HG03039 (cell line): ENCODE measurements around the gene KIF1A.

Source experiments
- ATAC-seq: cut with Tn5 transposase; IDR thresholded peaks from one replicate; pipeline ENCODE4 v1.9.1; 2021; ENCODE audit warnings: mild to moderate bottlenecking, moderate library complexity; ENCODE audit not compliant: unreplicated experiment

Gene KIF1A

DNA sequence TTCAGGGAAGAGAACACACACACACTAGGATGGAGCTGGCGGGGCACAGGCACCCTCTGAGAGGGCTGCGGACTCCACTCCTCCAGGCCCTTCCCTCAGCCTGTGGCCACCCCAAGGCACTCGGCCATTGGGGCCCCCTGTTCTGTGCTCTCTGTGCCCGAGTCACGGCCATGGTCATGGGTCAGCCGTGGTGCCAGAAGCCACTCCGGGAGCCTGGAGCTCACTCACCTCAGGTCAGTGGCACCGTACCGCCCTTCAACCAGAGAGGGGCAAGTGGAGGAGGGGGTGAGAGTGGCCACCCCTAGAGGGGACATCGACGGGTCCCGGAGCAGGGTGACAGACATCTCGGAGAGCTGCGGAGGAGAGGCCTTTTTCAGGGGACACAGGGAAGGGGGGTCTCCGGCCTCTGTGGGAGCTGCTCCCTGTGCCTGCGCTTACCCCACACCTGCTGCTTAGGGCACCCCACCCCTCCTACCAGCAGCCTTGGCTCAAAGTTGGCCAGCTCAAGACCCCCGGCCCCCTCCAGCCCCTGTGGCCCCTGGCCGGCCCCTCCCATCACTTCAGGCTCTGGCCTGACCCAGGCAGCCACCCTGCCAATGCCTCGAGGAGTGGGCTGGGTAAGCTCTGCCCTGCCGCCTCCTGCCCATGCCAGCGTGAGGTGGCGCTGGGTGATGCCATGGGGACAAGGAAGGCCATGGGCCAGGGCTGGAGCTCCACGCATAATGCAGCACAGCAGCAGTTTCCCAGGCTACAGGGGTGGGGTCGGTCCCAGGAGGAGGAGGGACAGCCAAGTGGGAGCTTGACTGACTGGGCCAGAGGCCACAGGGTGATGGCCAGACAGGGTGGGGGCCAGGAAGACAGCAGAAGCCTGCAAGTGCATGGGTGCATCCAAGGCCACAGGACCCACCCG lies 99.1 kb downstream of the KIF1A start:
- ATAC-seq: no peak

DNA sequence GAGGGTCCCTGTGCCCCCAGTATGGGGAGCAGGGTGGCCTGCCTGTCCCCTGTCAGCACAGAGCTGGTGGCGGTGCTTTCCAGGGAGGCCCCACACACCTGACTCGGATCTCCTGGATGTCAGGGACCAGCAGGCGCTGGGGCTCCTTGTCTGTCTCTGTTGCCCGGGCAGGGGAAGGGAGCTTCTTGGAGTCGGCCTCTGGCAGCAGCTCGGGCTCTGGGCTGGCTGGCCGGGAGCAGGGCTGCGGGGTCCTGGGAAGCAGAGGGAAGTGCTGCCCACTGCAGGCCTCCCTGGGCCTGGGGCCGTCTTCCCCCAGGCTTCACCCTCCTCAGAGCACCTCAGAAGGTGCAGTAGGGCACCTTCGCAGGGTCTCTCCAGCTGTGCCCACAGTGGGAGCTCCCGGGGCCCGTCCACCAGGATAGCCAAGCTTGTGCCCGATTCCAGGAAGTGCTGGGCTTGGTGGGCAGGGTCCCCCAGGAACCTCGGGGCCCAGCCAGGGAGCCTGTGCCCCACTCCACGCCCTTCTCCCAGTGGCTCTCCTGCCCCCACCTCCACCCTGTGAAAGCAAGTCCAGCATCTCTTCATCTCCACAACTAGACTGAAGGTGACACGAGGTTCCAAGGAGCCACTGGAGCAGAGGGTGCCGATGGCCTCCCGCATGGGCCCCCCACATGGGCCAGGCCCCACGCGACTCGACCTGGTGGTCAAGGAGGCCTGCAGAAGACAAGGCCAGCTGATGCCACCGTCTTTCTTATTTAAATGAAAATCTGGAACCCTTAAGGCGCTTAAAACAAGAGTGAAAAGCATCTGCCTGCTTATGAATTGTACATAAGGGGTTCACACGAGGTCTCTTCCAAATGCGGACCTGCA lies 100.1 kb downstream of the KIF1A start:
- no peak for ATAC-seq

DNA sequence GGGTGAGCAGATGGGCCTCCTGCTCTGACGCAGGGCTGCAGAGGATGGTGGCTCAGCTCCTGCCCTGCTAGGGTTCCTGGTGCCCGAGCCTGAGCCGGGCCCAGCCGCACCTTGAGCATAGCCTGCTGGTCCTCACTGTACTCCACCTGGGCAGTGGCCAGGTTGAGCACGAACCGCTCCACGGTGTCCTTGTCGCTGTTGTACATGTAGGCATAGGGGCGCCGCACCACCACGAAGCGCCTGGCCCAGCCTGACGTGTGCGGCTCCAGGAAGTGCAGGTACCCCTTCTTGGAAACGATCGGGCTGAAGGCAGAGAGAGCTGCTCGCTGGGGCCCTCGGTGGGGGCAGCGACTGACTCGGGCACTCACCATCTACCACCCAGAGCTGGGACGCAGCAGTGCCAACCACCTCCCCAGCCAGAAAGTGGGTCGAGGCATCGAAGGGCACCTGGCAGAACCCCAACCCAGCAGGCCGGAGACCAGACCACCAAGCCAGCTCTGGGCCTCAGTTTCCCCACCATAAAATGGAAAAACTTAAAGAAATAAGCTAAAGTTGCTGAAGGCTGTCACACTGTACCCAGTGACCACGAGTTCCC lies 101.0 kb downstream of the KIF1A start:
- ATAC-seq: no peak

DNA sequence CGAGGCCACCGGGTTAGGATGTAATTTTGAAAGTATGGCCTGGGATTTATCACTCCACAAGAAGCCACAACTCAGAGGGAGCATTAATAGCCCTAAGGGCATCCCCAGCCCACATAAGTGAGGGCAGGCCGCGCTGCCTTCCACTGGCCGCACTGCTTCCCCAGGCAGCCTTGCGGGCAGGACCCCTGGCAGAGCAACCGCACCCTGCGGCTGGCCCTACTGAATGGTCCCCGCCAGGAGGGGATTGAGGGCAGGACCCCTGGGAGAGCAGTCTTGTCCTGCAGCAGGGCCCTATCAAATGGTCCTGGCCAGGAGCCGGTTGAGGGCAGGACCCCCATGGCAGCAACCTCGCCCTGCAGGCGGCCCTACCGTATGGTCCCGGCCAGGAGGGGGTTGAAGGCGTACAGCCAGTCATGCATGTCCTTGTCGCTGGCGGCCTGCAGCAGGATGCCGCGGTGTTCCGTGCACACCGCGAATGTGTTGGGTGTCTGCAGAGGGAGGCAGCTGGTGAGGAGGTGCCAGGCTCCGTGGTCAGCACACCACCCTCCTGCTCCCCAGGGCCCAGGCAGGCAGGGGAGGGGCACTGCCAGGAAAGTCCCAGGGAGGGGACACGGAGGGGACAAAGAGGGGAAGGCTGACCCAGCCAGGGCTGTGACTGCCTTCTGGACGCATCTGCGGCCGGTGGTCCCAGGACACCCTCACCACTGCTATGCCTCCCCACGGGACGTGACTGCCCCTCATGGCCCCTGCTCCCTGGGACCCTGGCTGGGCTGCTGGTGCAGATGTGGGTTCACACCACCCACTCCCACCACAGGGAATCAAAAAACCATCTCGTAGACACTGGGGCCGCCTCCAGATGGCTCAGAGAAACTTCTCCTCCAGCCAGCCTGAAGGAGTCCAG lies 102.1 kb downstream of the KIF1A start:
- no peak for ATAC-seq

DNA sequence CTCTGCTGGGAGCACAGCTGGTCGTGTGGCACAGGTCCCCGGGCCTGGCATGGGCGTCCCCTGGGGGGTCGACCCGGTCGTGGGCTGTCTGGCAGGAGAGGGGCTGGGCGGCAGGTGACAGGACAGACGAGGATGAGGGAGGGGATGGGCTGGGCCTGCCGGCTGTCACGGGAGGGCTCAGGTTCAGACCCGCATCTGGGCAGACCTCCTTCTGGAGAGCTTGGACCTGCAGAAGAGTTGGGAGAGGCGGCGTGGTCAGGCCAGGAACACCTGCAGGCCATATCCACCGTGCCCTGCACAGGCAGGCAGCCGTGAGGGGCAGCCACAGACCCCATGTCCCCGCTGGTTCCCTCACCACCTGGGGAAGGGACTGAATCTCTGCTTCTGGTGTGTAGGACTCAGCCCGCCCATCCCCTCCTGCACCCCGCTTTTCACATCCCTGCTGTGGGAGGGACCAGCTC lies 102.8 kb downstream of the KIF1A start:
- ATAC-seq: no peak

DNA sequence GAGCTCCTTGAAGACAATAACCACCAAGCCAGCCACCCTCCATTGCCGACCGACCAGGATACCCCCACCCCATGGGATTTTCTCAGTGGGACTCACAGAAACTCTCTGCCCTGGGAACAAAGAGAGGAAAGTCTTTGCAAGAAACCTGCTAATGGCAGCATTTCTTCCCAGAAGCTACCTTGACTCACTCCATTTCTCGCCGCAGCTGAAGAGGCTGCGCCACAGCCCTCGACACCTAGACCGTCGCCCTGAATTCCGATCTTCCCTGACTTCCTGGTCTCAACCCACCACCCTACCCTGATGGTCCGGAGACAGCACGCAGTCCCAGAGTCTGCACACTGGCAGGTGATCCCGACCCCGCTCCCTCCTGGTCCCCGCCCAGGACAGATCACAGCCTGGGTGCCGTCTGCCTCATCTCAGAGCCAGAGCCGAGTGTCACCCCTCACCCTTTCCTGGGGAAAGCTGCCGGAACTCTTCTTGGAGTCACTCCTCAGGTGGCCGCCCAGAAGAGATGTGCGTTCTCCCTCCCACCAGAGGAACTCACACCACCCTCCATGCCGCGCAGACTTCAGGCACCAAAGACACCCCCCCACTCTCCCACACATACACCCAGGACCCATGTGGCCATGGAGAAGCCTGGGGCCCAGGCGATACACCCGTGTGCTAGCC lies 103.8 kb downstream of the KIF1A start:
- ATAC-seq: no peak

DNA sequence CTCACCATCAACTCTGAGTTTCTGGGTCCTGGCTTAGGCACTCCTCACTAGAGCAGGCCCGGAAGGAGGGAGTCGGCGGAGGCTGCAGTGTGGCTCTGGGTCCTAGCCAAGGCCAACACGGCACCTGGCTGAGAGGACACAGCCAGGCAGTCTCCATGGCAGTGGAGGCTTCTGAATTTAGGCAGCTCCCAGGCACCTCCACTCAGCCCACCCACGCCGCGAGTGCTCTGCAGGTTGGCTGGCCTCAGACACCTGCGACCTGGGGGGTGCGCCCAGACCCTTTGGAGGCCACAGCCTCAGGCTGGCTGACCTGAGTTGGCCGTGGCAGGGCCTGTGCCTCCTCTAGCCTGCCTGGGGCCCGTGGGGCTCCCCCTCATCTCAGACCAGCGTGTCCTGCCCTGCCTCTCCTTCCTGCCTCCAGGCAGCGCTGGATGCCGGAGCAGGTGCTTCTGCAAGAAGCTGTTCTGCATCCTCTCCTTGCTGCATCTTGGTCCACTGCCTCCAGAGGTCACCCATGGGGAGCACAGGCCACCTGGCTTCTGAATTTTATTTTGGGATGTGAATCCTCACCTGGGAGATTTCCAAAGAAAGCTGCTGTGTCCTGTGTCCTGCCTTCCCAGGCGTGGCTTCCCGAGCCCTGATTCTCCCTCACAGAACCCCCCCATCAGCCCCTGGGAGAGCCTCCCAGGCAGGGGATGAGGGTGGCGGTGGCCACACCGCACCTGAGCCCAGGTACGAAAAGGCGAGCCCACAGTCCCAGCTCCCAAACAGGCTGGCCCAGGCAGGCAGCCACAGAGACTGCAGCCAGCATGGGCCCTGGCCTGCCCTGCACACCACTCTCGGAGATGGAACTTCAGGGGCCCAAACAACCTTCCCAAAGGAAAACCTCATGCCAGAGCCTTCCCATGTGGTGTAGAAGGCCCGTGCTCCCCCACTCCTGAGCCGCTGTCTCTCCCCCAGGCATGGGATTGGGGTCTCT lies 105.0 kb downstream of the KIF1A start:
- ATAC-seq: no peak

DNA sequence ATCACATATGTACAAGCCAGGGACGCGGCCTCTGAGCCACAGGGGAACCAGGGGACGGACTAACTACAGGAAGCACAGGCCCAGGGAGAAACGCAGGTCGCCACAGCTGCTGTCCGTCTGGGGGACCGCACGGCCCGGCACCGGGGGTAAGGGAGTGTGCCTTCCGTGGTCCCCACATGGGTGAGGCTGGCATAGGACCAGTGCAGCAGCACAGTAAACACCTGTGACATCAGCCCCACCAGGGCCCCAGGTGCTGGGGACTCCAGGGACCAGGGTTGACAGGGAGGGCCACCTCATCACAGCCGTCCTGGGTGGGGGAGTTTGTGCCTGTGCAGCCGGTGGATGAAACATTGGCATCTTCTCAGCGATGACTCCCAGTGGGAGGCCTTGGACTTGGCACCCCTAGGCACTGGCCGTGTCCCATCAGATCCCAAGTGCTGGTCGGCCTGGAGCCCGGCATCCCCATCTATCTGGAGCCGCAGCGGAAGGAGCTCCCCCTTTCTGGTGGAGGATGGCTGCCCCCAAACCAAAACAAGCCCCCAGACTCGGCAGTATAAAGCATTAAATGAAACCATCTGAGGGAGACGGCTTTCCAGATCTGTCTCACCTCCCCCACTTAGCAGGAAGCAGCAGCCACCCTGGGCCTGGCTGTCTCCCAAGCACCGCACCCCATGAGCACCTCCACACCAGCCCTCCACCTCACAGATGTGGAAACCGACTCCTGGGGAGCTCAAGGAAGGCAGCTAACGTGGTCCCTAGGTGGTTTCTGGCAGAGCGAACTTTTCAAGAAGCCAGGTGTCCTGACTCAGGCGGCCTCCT lies 105.9 kb downstream of the KIF1A start:
- ATAC-seq: no peak

DNA sequence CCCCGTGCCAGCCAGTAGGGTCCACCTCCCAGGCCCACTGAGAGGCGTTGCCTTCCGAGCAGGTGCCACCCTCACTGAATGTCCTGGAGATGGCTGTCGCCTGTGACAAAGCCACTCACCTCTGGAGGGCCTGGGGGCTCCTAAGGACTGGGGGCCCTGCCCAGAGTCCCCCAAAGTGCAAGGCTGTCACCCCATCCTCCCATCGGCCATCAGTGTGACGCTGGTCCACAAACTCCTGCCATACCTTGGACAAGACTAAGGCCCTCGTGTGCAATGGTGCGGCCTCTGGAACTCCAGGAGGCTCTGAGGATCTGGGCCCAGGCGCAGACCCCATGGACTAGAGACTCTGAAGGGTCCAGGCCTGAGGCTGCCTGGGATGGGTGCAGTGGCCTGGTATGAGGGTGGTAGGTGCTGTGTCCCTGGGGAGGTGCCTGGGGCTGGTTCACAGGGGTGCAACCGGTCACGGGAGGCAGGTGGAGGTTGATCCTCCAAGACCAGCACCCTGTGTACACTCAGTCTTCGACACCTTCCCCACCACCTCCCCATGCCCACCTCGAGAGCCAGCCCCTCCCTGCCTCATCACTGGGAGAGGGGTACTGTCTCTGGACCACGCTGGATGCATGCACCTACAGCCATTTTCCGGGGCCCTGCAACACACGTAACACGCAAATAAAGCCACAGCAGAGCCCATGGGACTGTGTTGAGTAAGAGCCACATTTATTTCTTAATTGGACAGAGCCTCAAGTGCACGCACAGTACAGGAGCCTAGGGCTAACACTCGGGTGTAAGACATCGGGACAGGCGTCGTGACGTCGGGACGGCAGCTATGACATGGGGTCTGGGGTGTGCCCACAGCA lies 106.7 kb downstream of the KIF1A start:
- no peak for ATAC-seq

DNA sequence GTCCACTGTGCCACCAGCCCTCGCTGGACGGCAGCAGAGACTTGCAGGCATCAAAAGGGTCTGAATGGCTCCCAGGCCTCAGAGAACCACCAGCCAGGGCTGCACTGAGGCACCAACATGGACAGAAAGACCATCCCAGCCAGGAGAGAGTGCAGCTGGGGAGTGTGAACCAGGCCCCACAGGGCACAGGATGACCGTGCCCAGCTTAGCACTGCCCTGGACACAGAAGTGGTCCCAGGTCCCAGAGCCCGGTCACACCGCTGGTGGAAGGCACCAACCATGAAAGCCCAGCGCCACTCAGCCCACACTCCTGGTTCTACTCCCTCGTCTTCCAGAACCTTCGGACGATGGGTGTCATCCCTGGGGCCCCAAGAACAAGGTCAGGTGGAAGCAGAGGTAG lies 107.9 kb downstream of the KIF1A start:
- no peak for ATAC-seq

DNA sequence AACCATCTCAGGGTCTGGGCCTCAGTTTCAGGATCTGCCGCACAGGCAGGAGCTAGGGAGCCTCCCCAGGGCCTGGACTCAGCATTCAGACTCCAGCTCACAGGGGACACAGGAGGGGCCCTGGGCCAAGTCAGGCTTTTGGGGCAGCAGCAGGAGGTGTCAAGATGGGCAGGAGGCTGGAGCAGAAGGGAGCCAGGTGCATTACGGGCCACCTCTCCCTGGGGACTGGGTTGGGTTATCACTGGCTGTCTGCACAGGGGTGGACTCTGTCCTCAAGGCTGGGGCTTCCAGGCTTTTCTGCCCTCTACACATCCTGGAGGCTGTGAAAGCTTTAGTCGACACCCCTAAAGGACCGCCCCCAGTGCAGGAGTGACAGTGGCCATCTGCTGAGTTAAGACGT lies 108.3 kb downstream of the KIF1A start:
- ATAC-seq: no peak

DNA sequence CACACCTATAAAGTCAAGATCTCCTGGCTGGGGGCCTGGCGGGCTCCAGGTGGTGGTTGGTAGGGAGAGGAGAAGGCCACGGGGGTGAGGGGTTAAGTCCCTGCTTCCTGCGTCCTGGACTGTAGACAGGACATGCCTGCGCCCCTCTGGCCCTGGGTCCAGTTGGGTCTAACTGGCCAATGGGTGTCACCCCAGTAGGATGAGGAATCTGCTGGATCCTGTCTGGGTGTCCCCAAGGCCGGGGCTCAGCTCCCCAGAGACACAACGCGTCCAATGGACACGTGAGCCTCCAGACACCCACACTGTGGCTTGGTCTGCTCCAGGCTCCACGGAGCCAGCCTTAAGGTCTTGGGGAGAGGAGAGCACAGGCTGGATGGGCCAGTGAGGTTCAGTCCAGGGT lies 108.7 kb downstream of the KIF1A start:
- ATAC-seq: no peak

DNA sequence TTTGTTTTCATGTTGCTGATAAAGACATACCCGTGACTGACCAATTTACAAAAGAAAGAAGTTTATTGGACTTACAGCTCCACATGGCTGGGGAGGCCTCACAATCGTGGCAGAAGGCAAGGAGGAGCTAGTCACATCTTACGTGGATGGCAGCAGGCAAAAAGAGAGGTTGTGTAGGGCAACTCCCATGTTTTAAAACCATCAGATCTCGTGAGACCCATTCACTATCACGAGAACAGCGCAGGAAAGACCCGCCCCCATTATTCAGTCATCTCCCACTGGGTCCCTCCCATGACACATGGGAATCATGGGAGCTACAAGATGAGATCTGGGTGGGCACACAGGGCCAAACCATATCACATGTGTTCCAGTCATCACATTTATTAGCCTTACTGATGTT lies 111.6 kb downstream of the KIF1A start:
- no peak for ATAC-seq

DNA sequence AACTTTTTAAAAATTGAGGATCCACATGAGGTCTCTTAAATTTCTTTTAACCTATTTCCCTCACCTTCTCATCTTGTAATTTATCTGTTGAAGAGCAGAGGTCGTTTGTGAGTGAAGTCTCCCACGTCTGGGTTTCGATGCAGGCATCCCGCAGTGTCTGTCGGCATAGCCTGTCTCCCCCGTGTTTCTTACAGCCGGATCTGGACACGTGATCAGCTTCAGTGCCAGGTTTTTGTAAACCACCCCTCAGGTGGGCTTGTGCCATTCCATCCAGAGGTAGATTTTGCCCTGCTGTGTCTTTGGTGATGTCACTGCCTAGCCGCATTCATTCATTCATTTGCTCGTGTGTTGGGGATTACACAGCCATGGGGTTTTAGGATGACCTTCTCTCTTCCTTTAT lies 112.2 kb downstream of the KIF1A start:
- no peak for ATAC-seq

DNA sequence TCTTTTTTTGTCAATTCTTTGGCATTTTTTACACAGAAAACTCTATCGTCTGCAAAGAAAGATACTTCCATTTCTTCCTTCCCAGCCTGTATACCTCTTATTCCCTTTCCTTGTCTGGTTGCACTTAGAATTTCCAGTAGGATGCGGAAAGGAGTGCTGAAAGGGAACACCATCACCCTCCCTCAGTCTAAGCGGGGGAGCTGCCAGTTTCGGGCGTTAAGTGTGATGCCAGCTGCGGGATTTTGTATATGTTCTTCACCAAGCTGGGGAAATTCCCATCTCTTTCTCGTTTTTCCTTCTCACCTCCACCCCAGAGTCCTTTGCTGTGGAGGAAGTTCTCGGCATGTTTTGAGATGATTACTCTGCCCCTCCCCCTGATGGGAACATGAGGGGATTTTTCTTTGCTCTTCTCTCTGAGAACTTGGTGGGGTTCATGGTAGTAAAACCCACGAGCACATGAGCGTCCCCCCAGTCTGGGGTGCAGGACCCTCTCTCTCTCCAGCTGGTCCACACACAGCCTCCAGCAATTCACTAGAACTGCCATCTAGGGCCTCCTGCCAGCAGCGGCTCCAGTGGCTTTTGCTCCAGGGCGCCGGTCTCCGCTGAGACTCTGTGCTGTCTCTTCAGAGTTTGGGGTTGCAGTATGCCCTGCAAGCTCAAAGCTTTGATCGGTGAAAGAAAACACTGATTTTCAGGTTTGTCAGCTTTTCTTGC lies 112.8 kb downstream of the KIF1A start:
- ATAC-seq: no peak

DNA sequence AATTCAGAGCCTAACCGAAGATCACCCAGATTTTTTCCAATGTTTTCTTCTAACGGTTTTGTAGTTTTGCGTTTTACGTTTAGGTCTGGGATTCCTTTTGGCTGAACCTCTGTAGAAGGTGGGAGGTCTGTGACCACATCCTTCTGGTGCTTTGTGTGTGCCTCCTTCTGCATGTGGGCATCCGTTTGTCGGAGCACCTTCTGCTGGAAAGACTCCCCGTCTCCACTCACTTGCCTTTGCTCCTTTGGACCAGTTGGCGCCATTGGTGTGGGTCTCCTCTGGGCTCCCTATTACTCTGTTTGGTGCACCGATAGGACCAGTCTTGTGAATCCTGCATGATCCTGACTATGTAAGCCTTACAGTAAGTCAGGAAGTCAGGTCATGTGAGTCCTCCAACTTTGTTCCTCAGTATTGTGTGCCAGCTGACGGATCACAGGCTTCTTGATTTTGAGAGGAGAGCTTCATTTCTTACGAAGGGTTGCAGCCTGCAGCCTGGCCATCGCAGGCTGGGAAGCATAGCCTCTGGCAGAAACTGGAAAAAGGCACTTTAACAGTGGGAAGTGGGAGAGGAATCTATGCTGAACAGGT lies 114.7 kb downstream of the KIF1A start:
- no peak for ATAC-seq
